Activated T-cell treated with anti-CD3 and anti-CD28 coated beads for 4 hours (primary cell): ENCODE measurements around the gene CABP4.

Source experiments
- DNase-seq: peaks from one replicate; pipeline ENCODE4 v3.0.0-alpha.2; 2020

CABP4 gene

GRCh38 chr11:67455054-67455453 lies at the start of gene CABP4:
CABP4 (plus strand) TSS chr11:67455354; CDS start chr11:67455424, 70 bp downstream.
- DNase-seq, result no peak

GRCh38 chr11:67405688-67406339 lies 49.3 kb upstream of the CABP4 start:
- no peak for DNase-seq

GRCh38 chr11:67406420-67406968 lies 48.7 kb upstream of the CABP4 start:
- DNase-seq, result no peak

GRCh38 chr11:67406969-67407687 lies 48.0 kb upstream of the CABP4 start:
- no peak for DNase-seq

- DNase-seq, result no peak
Measured at GRCh38 chr11:67407688-67408163, 47.4 kb upstream of the CABP4 start.

- DNase-seq, result no peak
Measured at GRCh38 chr11:67408437-67409200, 46.5 kb upstream of the CABP4 start.

- DNase-seq, result no peak
Measured at GRCh38 chr11:67409261-67409666, 45.9 kb upstream of the CABP4 start.

- no peak for DNase-seq
Measured at GRCh38 chr11:67409781-67410368, 45.3 kb upstream of the CABP4 start.

- no peak for DNase-seq
Measured at GRCh38 chr11:67410369-67410831, 44.8 kb upstream of the CABP4 start.

- DNase-seq, result no peak
Measured at GRCh38 chr11:67410984-67411784, 44.0 kb upstream of the CABP4 start.

GRCh38 chr11:67411785-67412152 lies 43.4 kb upstream of the CABP4 start:
- DNase-seq, result no peak

GRCh38 chr11:67412495-67413179 lies 42.5 kb upstream of the CABP4 start:
- no peak for DNase-seq

GRCh38 chr11:67413266-67413849 lies 41.8 kb upstream of the CABP4 start:
- no peak for DNase-seq

- DNase-seq, result no peak
Measured at GRCh38 chr11:67415501-67416304, 39.5 kb upstream of the CABP4 start, which contains the start of gene CARNS1. CARNS1 (plus strand) TSS chr11:67415678; CDS start chr11:67416200, 522 bp downstream.

GRCh38 chr11:67416416-67417335 lies 38.5 kb upstream of the CABP4 start:
- DNase-seq, result peak; percentile 63

- no peak for DNase-seq
Measured at GRCh38 chr11:67417425-67417824, 37.7 kb upstream of the CABP4 start.

- DNase-seq, result no peak
Measured at GRCh38 chr11:67418476-67419281, 36.5 kb upstream of the CABP4 start.
